HG02642 (cell line): Measurements from ENCODE around the gene SH3RF2.

Source experiments
- ATAC-seq: cut with Tn5 transposase; IDR thresholded peaks from one replicate; pipeline ENCODE4 v1.9.1; 2021; ENCODE audit warnings: mild to moderate bottlenecking; ENCODE audit not compliant: unreplicated experiment, poor library complexity

Gene SH3RF2

DNA sequence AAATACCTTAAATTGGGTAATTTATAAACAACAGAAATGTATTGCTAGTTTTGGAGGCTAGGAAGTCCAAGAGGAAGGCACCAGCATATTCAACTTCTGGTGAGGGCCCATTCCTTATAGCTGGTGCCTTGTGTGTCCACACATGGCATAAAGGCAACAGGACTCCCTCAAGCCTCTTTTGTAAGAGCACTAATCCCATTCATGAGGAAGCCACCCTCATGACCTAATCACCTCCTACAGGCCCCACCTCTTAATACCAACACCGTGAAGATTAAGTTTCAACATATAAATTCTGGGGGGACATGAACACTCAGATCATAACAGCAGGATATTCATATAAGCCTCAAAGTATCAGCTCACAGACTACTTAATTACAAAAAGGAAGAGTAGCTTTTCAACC lies 173.0 kb downstream of the SH3RF2 start:
- no peak for ATAC-seq

- ATAC-seq: no peak
Measured at GRCh38 chr5:146111409-146111808, 175.0 kb downstream of the SH3RF2 start.

DNA sequence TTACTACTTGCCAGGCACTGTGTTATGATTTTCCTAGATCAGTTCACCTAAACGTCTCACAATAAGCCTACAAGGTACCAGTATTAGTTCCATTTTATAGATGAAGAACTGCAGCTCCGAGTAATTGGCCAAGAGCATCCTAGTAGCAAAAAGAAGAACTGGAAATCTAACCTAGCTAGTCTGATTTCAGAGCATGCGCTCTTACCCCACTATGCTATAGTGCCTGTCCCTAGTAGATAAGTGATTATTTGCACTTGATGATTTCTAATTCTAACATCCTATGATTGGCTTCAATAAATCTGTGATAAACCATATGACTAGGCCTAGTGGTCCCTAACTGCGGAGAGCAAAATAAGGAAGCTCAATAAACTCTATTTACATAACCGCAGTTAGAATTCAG lies 176.1 kb downstream of the SH3RF2 start:
- no peak for ATAC-seq
